HCT116 (cell line): Measurements from ENCODE around the gene GADD45A. TPM values are rescaled to one million over a fixed set of nuclear protein-coding genes. Genes with fewer than 3 reads are reported as not detected.

Source experiments
- ATAC-seq: fragments of 200-7000 bp; cut with Tn5 transposase; 2 replicates; pipeline ENCODE4 v1.9.1; 2020; ENCODE audit warnings: mild to moderate bottlenecking, moderate library complexity
- BruUV-seq: library from RNA; stranded (reverse); fragments of 400-500 nt; replicated peaks from 2 replicates; lab custom pipeline; 2021; lab: Mats Ljungman, UMichigan
- CTCF ChIA-PET: fragments of 300-600 bp; sonication (Branson Sonifier 250); formaldehyde crosslinking; loops from one replicate; lab custom pipeline; 2021; ENCODE audit warnings: antibody characterized with exemption; lab: Charles Lee
- POLR2A ChIA-PET: fragments of 300-600, 350-600 bp; sonication (Branson Sonifier 250); formaldehyde crosslinking; loops from one replicate; lab custom pipeline; 2021; ENCODE audit warnings: antibody characterized with exemption; lab: Charles Lee
- RAD21 ChIA-PET, 2 experiments: fragments of 300-600 bp; sonication (Branson Sonifier 250); formaldehyde crosslinking; loops; one replicate each; lab custom pipeline; 2023; ENCODE audit warnings: low total read pairs in 2 of 2; ENCODE audit not compliant: uncharacterized antibody in 2 of 2, unreplicated experiment in 2 of 2, low non-redundant PET in 1 of 2; lab: Charles Lee
- DNase-seq: peaks from one replicate; pipeline ENCODE4 v3.0.0-alpha.2; 2010; ENCODE audit warnings: low read depth, low spot score
- H2AFZ ChIP-seq: fragments of 200-600 bp; shearing (Covaris generic), sonication (generic); 2 replicates; pipeline ENCODE4 v1.6.1; 2017; ENCODE audit warnings: low read depth, mixed run types, mixed read lengths, antibody characterized with exemption, low read length; ENCODE audit not compliant: poor library complexity, severe bottlenecking
- H3K27ac ChIP-seq: 2 replicates; pipeline ENCODE4 v1.5.1; 2012; ENCODE audit warnings: low read depth, low read length
- H3K27me3 ChIP-seq: fragments of 200-600 bp; sonication (generic); 2 replicates; pipeline ENCODE4 v1.6.1; 2016; ENCODE audit warnings: mixed run types, low read length, mixed read lengths; ENCODE audit not compliant: insufficient read depth
- H3K36me3 ChIP-seq, 2 experiments: fragments of 200-500 bp in 1 of 2; fragments of 200-600 bp in 1 of 2; sonication (Bioruptor generic) in 1 of 2; sonication (generic) in 1 of 2; 2 replicates each; pipeline versions ENCODE4 v1.5.1 to v1.6.1; 2014 to 2016; ENCODE audit warnings: low read length in 2 of 2, inconsistent platforms in 1 of 2, mixed read lengths in 1 of 2, mixed run types in 1 of 2; ENCODE audit not compliant: insufficient read depth in 2 of 2, control insufficient read depth in 1 of 2
- H3K4me1 ChIP-seq, 2 experiments: fragments of 200-600 bp in 1 of 2; sonication (generic) in 1 of 2; 2 replicates each; pipeline versions ENCODE4 v1.5.1 to v1.6.1; 2012 to 2017; ENCODE audit warnings: low read length in 2 of 2, inconsistent platforms in 1 of 2, mild to moderate bottlenecking in 1 of 2, mixed read lengths in 1 of 2, mixed run types in 1 of 2, moderate library complexity in 1 of 2; ENCODE audit not compliant: insufficient read depth in 2 of 2, control insufficient read depth in 1 of 2
- H3K4me2 ChIP-seq: fragments of 200-600 bp; sonication (generic); 2 replicates; pipeline ENCODE4 v1.6.1; 2017; ENCODE audit warnings: mixed run types, low read length, mixed read lengths
- H3K4me3 ChIP-seq, 2 experiments: fragments of 200-600 bp in 1 of 2; sonication (generic) in 1 of 2; replicated peaks in 1 of 2; 2 replicates each; pipeline ENCODE4 v1.5.1; 2011 to 2016; ENCODE audit warnings: low read length in 2 of 2, control low read depth in 1 of 2, low read depth in 1 of 2, mild to moderate bottlenecking in 1 of 2, mixed read lengths in 1 of 2, mixed run types in 1 of 2
- H3K79me2 ChIP-seq: fragments of 200-600 bp; sonication (generic); 2 replicates; pipeline ENCODE4 v1.6.1; 2017; ENCODE audit warnings: mild to moderate bottlenecking, mixed run types, low read length, moderate library complexity, mixed read lengths; ENCODE audit not compliant: insufficient read depth
- H3K9ac ChIP-seq: fragments of 200-600 bp; sonication (generic); 2 replicates; pipeline ENCODE4 v1.6.1; 2016; ENCODE audit warnings: low read length, mixed read lengths
- H3K9me2 ChIP-seq: fragments of 200-600 bp; sonication (generic), shearing (Covaris generic); 2 replicates; pipeline ENCODE4 v1.6.1; 2017; ENCODE audit warnings: mixed run types, mild to moderate bottlenecking, moderate library complexity; ENCODE audit not compliant: insufficient read depth
- H3K9me3 ChIP-seq, 2 experiments: fragments of 200-500 bp in 1 of 2; fragments of 200-600 bp in 1 of 2; sonication (Bioruptor generic) in 1 of 2; sonication (generic) in 1 of 2; 2 replicates each; pipeline ENCODE4 v1.6.1; 2014 to 2017; ENCODE audit warnings: low read length in 2 of 2, mixed read lengths in 2 of 2, inconsistent platforms in 1 of 2, low read depth in 1 of 2, mild to moderate bottlenecking in 1 of 2, mixed run types in 1 of 2, moderate library complexity in 1 of 2; ENCODE audit not compliant: control insufficient read depth in 1 of 2, insufficient read depth in 1 of 2
- H4K20me1 ChIP-seq: fragments of 200-600 bp; sonication (generic), shearing (Covaris generic); 2 replicates; pipeline ENCODE4 v1.6.1; 2017; ENCODE audit warnings: mixed run types, mild to moderate bottlenecking, moderate library complexity; ENCODE audit not compliant: insufficient read depth
- CBX3 ChIP-seq: IDR thresholded peaks from 2 replicates; pipeline ENCODE4 v1.6.1; 2012; ENCODE audit warnings: low read depth
- CEBPB ChIP-seq: IDR thresholded peaks from 2 replicates; pipeline ENCODE4 v1.6.1; 2012; ENCODE audit warnings: low read depth
- CTCF ChIP-seq, 3 experiments: fragments of 200-600 bp in 1 of 3; sonication (generic) in 1 of 3; IDR thresholded peaks in 2 of 3; conservative IDR thresholded peaks in 1 of 3; 2 replicates each; pipeline ENCODE4 v1.5.1; 2012 to 2017; ENCODE audit warnings: low read depth in 2 of 3, low read length in 2 of 3, antibody characterized with exemption in 1 of 3, borderline replicate concordance in 1 of 3, control low read depth in 1 of 3, mild to moderate bottlenecking in 1 of 3, mixed read lengths in 1 of 3, mixed run types in 1 of 3, moderate library complexity in 1 of 3; ENCODE audit not compliant: insufficient read depth in 1 of 3
- EGR1 ChIP-seq: IDR thresholded peaks from 2 replicates; pipeline ENCODE4 v1.6.1; 2012; ENCODE audit warnings: low read depth
- ELF1 ChIP-seq: IDR thresholded peaks from 2 replicates; pipeline ENCODE4 v1.6.1; 2012; ENCODE audit warnings: low read depth, borderline replicate concordance
- EZH2 ChIP-seq: fragments of 200-600 bp; sonication (generic); IDR thresholded peaks from 2 replicates; pipeline ENCODE4 v1.6.1; 2017; ENCODE audit warnings: antibody characterized with exemption, mixed run types
- EZH2phosphoT487 ChIP-seq: fragments of 200-600 bp; IDR thresholded peaks from 2 replicates; pipeline ENCODE4 v1.6.1; 2018; ENCODE audit warnings: antibody characterized with exemption, borderline replicate concordance
- FOSL1 ChIP-seq: IDR thresholded peaks from 2 replicates; pipeline ENCODE4 v1.6.1; 2012; ENCODE audit warnings: low read depth
- JUND ChIP-seq: IDR thresholded peaks from 2 replicates; pipeline ENCODE4 v1.6.1; 2012
- MAX ChIP-seq: IDR thresholded peaks from 2 replicates; pipeline ENCODE4 v1.6.1; 2012
- POLR2A ChIP-seq: IDR thresholded peaks from 2 replicates; pipeline ENCODE4 v1.7.0; 2011; ENCODE audit warnings: borderline replicate concordance; ENCODE audit not compliant: insufficient read depth, insufficient read length; ENCODE audit errors: extremely low read depth
- POLR2AphosphoS5 ChIP-seq: IDR thresholded peaks from 2 replicates; pipeline ENCODE4 v1.6.1; 2011; ENCODE audit warnings: mild to moderate bottlenecking, low read depth, low read length, moderate library complexity
- RAD21 ChIP-seq: IDR thresholded peaks from 2 replicates; pipeline ENCODE4 v1.6.1; 2012; ENCODE audit warnings: low read depth, mild to moderate bottlenecking
- REST ChIP-seq: IDR thresholded peaks from 2 replicates; pipeline ENCODE4 v1.6.1; 2012; ENCODE audit warnings: low read depth
- SIN3A ChIP-seq: IDR thresholded peaks from 2 replicates; pipeline ENCODE4 v1.6.1; 2012; ENCODE audit warnings: low read depth
- SP1 ChIP-seq: IDR thresholded peaks from 2 replicates; pipeline ENCODE4 v1.6.1; 2012; ENCODE audit warnings: low read depth
- SRF ChIP-seq: IDR thresholded peaks from 2 replicates; pipeline ENCODE4 v1.6.1; 2012; ENCODE audit warnings: low read depth
- TCF7L2 ChIP-seq: IDR thresholded peaks from 2 replicates; pipeline ENCODE4 v1.7.0; 2011; ENCODE audit warnings: borderline replicate concordance, inconsistent platforms; ENCODE audit not compliant: insufficient read depth, insufficient read length; ENCODE audit errors: extremely low read depth
- YY1 ChIP-seq: IDR thresholded peaks from 2 replicates; pipeline ENCODE4 v1.6.1; 2011; ENCODE audit warnings: low read length, low read depth, moderate library complexity, mild to moderate bottlenecking; ENCODE audit not compliant: insufficient replicate concordance; ENCODE audit errors: extremely low read depth
- ZBTB33 ChIP-seq: IDR thresholded peaks from 2 replicates; pipeline ENCODE4 v1.6.1; 2011; ENCODE audit warnings: mild to moderate bottlenecking, low read length, moderate library complexity; ENCODE audit not compliant: insufficient replicate concordance; ENCODE audit errors: extremely low read depth
- ZFX ChIP-seq: fragments of 450-650 bp; IDR thresholded peaks from 2 replicates; pipeline ENCODE4 v1.6.1; 2017
- ZNF274 ChIP-seq: fragments of 200-500 bp; sonication (Bioruptor generic); IDR thresholded peaks from 2 replicates; pipeline ENCODE4 v1.6.1; 2014; ENCODE audit warnings: mild to moderate bottlenecking, low read depth, low read length, inconsistent platforms
- intact Hi-C: fragments of 100-400 bp; cut with micrococcal nuclease; formaldehyde crosslinking; loops from 2 replicates; pipeline ENCODE4 v1.10.0; 2022
- total RNA-seq: library from RNA; stranded (reverse); gene quantifications from one replicate; pipeline ENCODE4 v1.2.1, GENCODE V29; 2021; ENCODE audit not compliant: unreplicated experiment

GADD45A gene
- total RNA-seq, 1 experiment from 2014 or later: 105 TPM

GRCh38 chr1:67716800-67717199, 31.8 kb downstream of the GADD45A start:
- Histone ChIP-seq H3K9ac (no peak overlapping the region), H3K4me3 (no peak overlapping the region), H3K4me1 (peaks cover 55 to 69% of the 10 kb centered on the region in 2 experiments), H3K9me2 (no peaks in the 10 kb centered on the region), H3K27me3 (no peaks in the 10 kb centered on the region), H3K4me2 (peak overlapping the region; percentile 17), H3K36me3 (no peaks in the 10 kb centered on the region), H3K27ac (peak overlapping the region; percentile 19; the same call in 1 of the 2 replicates), H3K9me3 (no peaks in the 10 kb centered on the region), H2AFZ (no peak overlapping the region), H3K79me2 (no peaks in the 10 kb centered on the region), H4K20me1 (no peaks in the 10 kb centered on the region)
- ATAC-seq: peak; percentile 29
- intact Hi-C loops: no loop called here
- RAD21 ChIA-PET: no interaction called here
- no TSS peak for BruUV-seq
- POLR2A ChIA-PET: interaction anchor here (0.6 to 1.7 kb wide), 2 partner anchors 18 to 32 kb away, joined by 3 read pairs; partner anchors contain the start of gene GADD45A
- CTCF ChIA-PET: no interaction called here
- no peak for DNase-seq
- TF ChIP-seq POLR2A (no peak), CBX3 (no peak), RAD21 (no peak), FOSL1 (no peak), SIN3A (no peak), EZH2phosphoT487 (no peak), ELF1 (no peak), SP1 (peak; percentile 48), ZFX (no peak), ZNF274 (no peak), CTCF (IDR thresholded peaks at IDR 0.05 in 2 of 3, conservative IDR thresholded peaks at IDR 0.05 in 1 of 3; ENCODE audit: borderline replicate concordance in 1 of 3, insufficient read depth in 1 of 3, low read depth in 2 of 3, low read length in 2 of 3) (no peak), CEBPB (peak; percentile 93), EZH2 (no peak), REST (no peak), EGR1 (no peak), POLR2AphosphoS5 (peak; percentile 69; the same call in 1 of the 2 replicates), ZBTB33 (no peak), JUND (no peak), SRF (no peak), MAX (no peak), YY1 (no peak), TCF7L2 (no peak)
